HUES64 (cell line): Measurements from ENCODE around the gene NBPF1.
"Not testable (repeated sequence)": the region's sequence is repeated elsewhere in the genome, so short reads cannot be mapped to it uniquely, and the experiment has no call there.

ENCODE experiments used
- H3K27ac ChIP-seq: 2 replicates; pipeline ENCODE4 v1.7.0; 2013; ENCODE audit warnings: low read depth, low read length, inconsistent platforms
- H3K27me3 ChIP-seq: 2 replicates; pipeline ENCODE4 v1.6.1; 2013; ENCODE audit warnings: mild to moderate bottlenecking, low read length; ENCODE audit not compliant: insufficient read depth
- H3K36me3 ChIP-seq: 2 replicates; pipeline ENCODE4 v1.6.1; 2013; ENCODE audit warnings: mild to moderate bottlenecking, low read length; ENCODE audit not compliant: insufficient read depth
- H3K4me1 ChIP-seq: 2 replicates; pipeline ENCODE4 v1.6.1; 2013; ENCODE audit warnings: mild to moderate bottlenecking, low read length, moderate library complexity; ENCODE audit not compliant: insufficient read depth
- H3K4me3 ChIP-seq: 2 replicates; pipeline ENCODE4 v1.5.1; 2013; ENCODE audit warnings: mild to moderate bottlenecking, low read length, moderate library complexity
- H3K9ac ChIP-seq: 2 replicates; pipeline ENCODE4 v1.6.1; 2013; ENCODE audit warnings: mild to moderate bottlenecking, low read depth, low read length
- H3K9me3 ChIP-seq: 2 replicates; pipeline ENCODE4 v1.6.1; 2013; ENCODE audit warnings: low read depth, low read length; ENCODE audit not compliant: insufficient read depth
- WGBS: fragments of 150-250, 120-280 bp; methylation state at CpG from one replicate; pipeline ENCODE4 v1.1.7; 2013; ENCODE audit warnings: missing lambda C conversion rate; 5-methylcytosine and 5-hydroxymethylcytosine counted together

Gene NBPF1

DNA sequence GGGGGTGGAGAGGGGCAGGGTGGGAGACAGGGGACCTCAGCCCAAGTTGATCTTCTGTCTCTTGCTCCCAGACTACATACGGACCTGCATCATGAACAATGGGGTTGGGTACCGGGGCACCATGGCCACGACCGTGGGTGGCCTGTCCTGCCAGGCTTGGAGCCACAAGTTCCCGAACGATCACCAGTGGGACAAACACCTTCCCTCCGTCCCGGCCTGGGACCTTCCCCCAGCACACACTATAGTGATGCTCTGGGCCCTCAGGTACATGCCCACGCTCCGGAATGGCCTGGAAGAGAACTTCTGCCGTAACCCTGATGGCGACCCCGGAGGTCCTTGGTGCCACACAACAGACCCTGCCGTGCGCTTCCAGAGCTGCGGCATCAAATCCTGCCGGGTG lies 33.4 kb upstream of the NBPF1 start:
- H3K4me3 ChIP-seq, H3K36me3 ChIP-seq, H3K4me1 ChIP-seq, H3K9me3 ChIP-seq, H3K9ac ChIP-seq, H3K27ac ChIP-seq: not testable (repeated sequence)
- H3K27me3 ChIP-seq, result peaks cover 51% of the 10 kb centered on the region
- 91% methylated on average over 7 of the region's 17 CpGs for WGBS

- not testable (repeated sequence) for H3K36me3 ChIP-seq, H3K4me3 ChIP-seq, H3K9me3 ChIP-seq, H3K4me1 ChIP-seq, H3K27ac ChIP-seq, H3K9ac ChIP-seq
- 91% methylated on average over 15 of the region's 15 CpGs for WGBS
- H3K27me3 ChIP-seq, result peaks cover 48% of the 10 kb centered on the region
Measured at GRCh38 chr1:16646061-16646664, 32.8 kb upstream of the NBPF1 start.

DNA sequence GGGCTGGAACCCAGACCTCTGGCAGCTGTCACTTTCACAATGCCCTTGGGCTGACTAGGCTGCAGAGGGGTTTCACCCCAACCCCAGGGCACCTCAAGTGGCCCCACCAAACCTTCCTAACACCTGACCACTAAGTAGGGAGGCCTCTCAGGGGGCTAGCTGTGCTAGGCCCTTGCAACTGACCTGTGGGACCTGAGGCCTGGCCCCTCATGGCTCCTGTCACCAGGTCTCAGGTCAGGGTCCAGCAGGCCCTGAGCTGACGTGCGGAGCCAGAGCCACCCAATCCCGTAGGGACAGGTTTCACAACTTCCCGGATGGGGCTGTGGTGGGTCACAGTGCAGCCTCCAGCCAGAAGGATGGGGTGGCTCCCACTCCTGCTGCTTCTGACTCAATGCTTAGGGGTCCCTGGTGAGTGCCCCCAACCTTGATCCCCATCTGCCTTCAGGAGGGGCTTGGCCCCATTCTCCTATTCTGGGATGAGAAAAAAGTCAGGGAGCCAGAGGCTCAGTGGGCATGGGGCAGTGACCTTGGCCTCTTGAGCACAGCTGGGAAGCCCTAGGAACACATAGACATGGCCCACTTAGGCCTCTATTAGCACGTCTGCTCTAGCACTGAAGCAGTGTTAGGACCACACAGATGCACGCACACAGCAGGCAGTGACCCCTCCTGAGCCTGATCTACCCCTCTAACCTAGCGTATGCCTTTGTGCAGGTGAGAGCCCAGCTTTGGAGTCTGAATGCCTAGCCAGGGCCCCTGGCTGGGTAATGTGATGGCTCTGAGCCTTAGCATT lies 32.1 kb upstream of the NBPF1 start:
- peak overlapping the region; percentile 83; the same call in 1 of the 2 replicates for H3K4me3 ChIP-seq
- H3K4me1 ChIP-seq, H3K27ac ChIP-seq, H3K9me3 ChIP-seq, H3K9ac ChIP-seq, H3K36me3 ChIP-seq: not testable (repeated sequence)
- 93% methylated on average over 7 of the region's 7 CpGs for WGBS
- H3K27me3 ChIP-seq, result peaks cover 44% of the 10 kb centered on the region

DNA sequence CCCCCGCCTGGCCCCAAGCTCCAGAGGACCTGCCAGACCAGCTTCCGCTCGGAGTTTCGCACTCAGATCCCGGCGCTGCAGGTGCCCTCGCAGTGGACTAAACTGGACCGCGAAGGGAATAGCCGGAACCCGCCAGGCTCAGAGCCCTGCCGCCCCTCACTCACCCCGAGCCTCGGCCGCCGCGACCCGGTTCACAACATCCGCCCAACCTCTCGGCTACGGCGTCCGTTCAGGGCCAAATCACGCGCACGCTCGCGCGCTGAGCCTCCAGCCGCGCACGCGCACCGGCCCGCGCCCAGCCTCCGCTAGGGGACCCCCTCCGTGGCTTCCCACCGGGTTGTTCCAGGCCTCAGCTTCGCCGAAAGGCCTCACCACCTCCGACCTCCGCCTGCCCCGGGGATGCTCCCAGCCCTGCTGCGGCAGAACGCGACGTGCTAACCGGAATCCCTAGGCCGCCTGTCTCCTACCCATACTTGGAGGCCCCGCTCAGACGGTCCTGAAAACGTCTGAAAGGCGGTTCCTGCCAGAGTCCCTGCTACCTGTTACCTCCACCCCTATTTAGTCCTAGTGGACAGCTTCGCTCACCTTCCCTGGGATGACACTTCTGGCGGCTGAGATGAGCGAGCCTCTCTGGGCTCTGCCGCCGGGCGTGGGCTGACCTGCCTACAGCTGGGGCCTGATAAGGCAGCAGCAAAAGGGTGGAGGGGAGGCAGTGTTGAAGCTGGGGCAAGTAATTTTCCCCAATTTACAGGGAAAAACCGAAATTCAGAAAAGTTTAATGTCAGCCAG lies 31.3 kb upstream of the NBPF1 start:
- H3K36me3 ChIP-seq, H3K9me3 ChIP-seq: not testable (repeated sequence)
- H3K27me3 ChIP-seq, result peaks cover 39% of the 10 kb centered on the region

DNA sequence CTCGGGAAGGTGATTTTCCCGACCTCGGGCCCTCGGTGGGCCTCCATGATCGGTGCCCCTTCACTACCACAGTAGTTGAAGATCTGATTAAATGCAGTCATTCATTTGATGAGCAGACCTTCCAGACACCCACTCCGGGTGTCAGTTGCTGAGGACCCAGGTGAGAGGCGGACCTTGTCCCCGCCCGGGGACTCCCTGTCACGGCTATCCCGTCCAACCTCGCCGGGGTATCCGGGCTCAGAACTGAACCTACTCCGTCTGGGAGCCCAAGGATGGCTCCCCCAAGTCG lies 30.8 kb upstream of the NBPF1 start:
- peaks cover 3% of the 10 kb centered on the region; the same call in 1 of the 2 replicates for H3K4me1 ChIP-seq
- H3K27me3 ChIP-seq, result peaks cover 34% of the 10 kb centered on the region
- H3K9ac ChIP-seq, result peak overlapping the region; percentile 87
- 2% methylated on average over 16 of the region's 16 CpGs for WGBS
- no peaks in the 10 kb centered on the region for H3K9me3 ChIP-seq
- no peaks in the 10 kb centered on the region for H3K36me3 ChIP-seq
- H3K27ac ChIP-seq, result 0 out of 2 replicates have a peak overlapping the region, but pooled peaks have one; percentile 3
- H3K4me3 ChIP-seq, result peak overlapping the region; percentile 83

More for the DNA sequence above, 31.3 kb upstream of the NBPF1 start:
- not testable (repeated sequence) for H3K4me1 ChIP-seq
- Histone ChIP-seq H3K9ac (peak overlapping the region; percentile 87), H3K4me3 (peak overlapping the region; percentile 83), H3K27ac (0 out of 2 replicates have a peak overlapping the region, but pooled peaks have one; percentile 3)
- 2% methylated on average over 57 of the region's 61 CpGs for WGBS

DNA sequence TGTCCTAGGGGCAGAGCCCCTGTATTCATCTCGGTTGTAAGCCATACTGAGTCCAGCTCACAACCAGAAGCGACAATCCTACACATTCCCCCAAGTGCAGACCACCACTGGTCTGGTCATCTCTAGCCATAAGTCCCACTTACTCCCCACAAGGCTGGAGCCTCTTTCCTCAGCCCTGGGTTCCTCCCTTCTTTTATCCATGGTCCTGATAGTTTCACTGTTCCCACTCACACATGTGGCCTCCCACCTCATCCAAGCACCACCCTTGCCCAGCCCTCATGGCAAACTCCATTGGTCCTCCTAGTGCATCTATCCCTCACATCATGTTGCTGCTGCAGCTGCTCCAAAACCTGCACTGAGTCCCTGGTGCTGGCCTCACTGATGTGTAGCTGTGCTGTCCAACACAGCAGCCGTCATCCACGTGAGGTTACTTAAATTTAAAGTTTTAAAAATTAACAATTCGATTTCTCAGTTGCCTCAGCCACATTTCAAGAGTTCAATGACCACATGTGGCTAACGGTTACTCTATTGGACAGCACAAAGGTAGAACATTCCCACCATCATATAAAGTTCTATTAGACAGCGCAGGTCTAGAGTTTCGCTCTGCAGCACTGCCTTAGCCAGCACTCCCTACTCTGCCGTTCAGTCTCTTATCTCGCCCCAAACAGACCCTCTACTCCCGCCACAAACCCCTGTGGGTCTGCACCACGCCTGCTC lies 30.3 kb upstream of the NBPF1 start:
- Histone ChIP-seq H3K27me3 (peaks cover 31% of the 10 kb centered on the region), H3K9ac (peak overlapping the region; percentile 87), H3K4me3 (peak overlapping the region; percentile 83)
- not testable (repeated sequence) for H3K27ac ChIP-seq, H3K36me3 ChIP-seq, H3K9me3 ChIP-seq, H3K4me1 ChIP-seq
- 50% methylated on average over 12 of the region's 12 CpGs for WGBS

DNA sequence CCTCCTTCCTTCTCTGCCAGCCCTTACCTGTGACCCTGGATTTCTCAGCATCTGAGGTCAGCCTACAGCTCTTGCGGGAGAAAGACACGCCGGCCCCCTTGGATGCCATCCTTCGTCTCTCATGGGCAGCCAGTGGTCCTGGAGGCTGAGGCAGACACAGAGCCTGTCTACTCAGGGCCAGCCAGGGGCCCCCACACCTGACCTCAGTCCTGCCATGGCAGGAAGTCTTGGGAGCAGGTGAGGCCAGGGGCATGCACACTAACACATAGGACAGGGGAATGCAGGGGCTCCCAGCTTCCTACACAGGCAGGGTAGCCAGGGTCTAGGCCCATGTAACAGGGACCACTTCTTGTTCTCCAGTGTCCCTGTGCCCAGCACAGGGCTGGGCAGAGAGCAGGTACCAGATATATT lies 29.6 kb upstream of the NBPF1 start:
- H3K4me3 ChIP-seq, H3K9ac ChIP-seq, H3K36me3 ChIP-seq: not testable (repeated sequence)

GRCh38 chr1:16642025-16642966 lies 28.9 kb upstream of the NBPF1 start:
- WGBS, result 88% methylated on average over 9 of the region's 9 CpGs
- not testable (repeated sequence) for H3K4me3 ChIP-seq, H3K36me3 ChIP-seq, H3K4me1 ChIP-seq, H3K27ac ChIP-seq, H3K9me3 ChIP-seq, H3K9ac ChIP-seq
- H3K27me3 ChIP-seq, result peaks cover 19% of the 10 kb centered on the region

More for the DNA sequence above, 29.6 kb upstream of the NBPF1 start:
- H3K27me3 ChIP-seq, result peaks cover 25% of the 10 kb centered on the region
- not testable (repeated sequence) for H3K9me3 ChIP-seq, H3K27ac ChIP-seq, H3K4me1 ChIP-seq
- 93% methylated on average over 4 of the region's 4 CpGs for WGBS

- H3K36me3 ChIP-seq, H3K4me1 ChIP-seq, H3K4me3 ChIP-seq, H3K27ac ChIP-seq, H3K9ac ChIP-seq, H3K9me3 ChIP-seq: not testable (repeated sequence)
- H3K27me3 ChIP-seq, result peaks cover 13% of the 10 kb centered on the region
- 94% methylated on average over 8 of the region's 8 CpGs for WGBS
Measured at GRCh38 chr1:16641159-16641975, 28.0 kb upstream of the NBPF1 start.
